H9 (cell line): ENCODE results near the gene STK32C. TPM values are rescaled to one million over a fixed set of nuclear protein-coding genes. Genes with fewer than 3 reads are reported as not detected.

Experiments
- DNase-seq: peaks from one replicate; pipeline ENCODE4 v3.0.0-alpha.2; 2017
- H2AFZ ChIP-seq: one replicate; pipeline ENCODE4 v1.6.1; 2013; ENCODE audit warnings: mild to moderate bottlenecking, low read length, control low read depth, moderate library complexity
- H2AK5ac ChIP-seq: 2 replicates; pipeline ENCODE4 v1.6.1; 2013; ENCODE audit warnings: low read length, control low read depth, mixed read lengths; ENCODE audit not compliant: insufficient read length
- H2BK120ac ChIP-seq: one replicate; pipeline ENCODE4 v1.6.1; 2013; ENCODE audit warnings: low read depth, mild to moderate bottlenecking, low read length, control low read depth, inconsistent platforms; ENCODE audit not compliant: poor library complexity, severe bottlenecking
- H2BK12ac ChIP-seq: 2 replicates; pipeline ENCODE4 v1.6.1; 2013; ENCODE audit warnings: low read length, control low read depth, mixed read lengths, low read depth; ENCODE audit not compliant: insufficient read length
- H2BK15ac ChIP-seq: 2 replicates; pipeline ENCODE4 v1.6.1; 2013; ENCODE audit warnings: low read depth, low read length, control low read depth
- H2BK20ac ChIP-seq: one replicate; pipeline ENCODE4 v1.6.1; 2013; ENCODE audit warnings: low read depth, mild to moderate bottlenecking, low read length, control low read depth, inconsistent platforms; ENCODE audit not compliant: poor library complexity, severe bottlenecking
- H2BK5ac ChIP-seq: 2 replicates; pipeline ENCODE4 v1.6.1; 2013; ENCODE audit warnings: low read length, control low read depth, mixed read lengths; ENCODE audit not compliant: insufficient read length
- H3K14ac ChIP-seq: 2 replicates; pipeline ENCODE4 v1.6.1; 2013; ENCODE audit warnings: low read length, control low read depth; ENCODE audit not compliant: insufficient read depth
- H3K18ac ChIP-seq: 2 replicates; pipeline ENCODE4 v1.6.1; 2013; ENCODE audit warnings: low read depth, mild to moderate bottlenecking, mixed read lengths, low read length, control low read depth; ENCODE audit not compliant: insufficient read length
- H3K23ac ChIP-seq: 2 replicates; pipeline ENCODE4 v1.6.1; 2013; ENCODE audit warnings: low read length, control low read depth, mixed read lengths, low read depth; ENCODE audit not compliant: insufficient read length
- H3K23me2 ChIP-seq: 2 replicates; pipeline ENCODE4 v1.6.1; 2013; ENCODE audit warnings: low read depth, mild to moderate bottlenecking, mixed read lengths, low read length, control low read depth; ENCODE audit not compliant: insufficient read length, poor library complexity, severe bottlenecking
- H3K27ac ChIP-seq: 2 replicates; pipeline ENCODE4 v1.5.1; 2013; ENCODE audit warnings: low read length, control low read depth, mixed read lengths, low read depth; ENCODE audit not compliant: insufficient read length
- H3K27me3 ChIP-seq: 2 replicates; pipeline ENCODE4 v1.6.1; 2013; ENCODE audit warnings: low read length, control low read depth, inconsistent platforms; ENCODE audit not compliant: insufficient read depth
- H3K4ac ChIP-seq: 2 replicates; pipeline ENCODE4 v1.6.1; 2013; ENCODE audit warnings: low read depth, mild to moderate bottlenecking, control low read depth, inconsistent platforms, low read length, moderate library complexity
- H3K4me1 ChIP-seq: 2 replicates; pipeline ENCODE4 v1.6.1; 2013; ENCODE audit warnings: low read length, control low read depth, inconsistent platforms; ENCODE audit not compliant: insufficient read depth
- H3K4me2 ChIP-seq: 2 replicates; pipeline ENCODE4 v1.6.1; 2013; ENCODE audit warnings: low read length, control low read depth, mixed read lengths; ENCODE audit not compliant: insufficient read length, insufficient read depth
- H3K56ac ChIP-seq: 2 replicates; pipeline ENCODE4 v1.6.1; 2013; ENCODE audit warnings: low read depth, mild to moderate bottlenecking, mixed read lengths, low read length, control low read depth; ENCODE audit not compliant: insufficient read length
- H3K79me1 ChIP-seq: 2 replicates; pipeline ENCODE4 v1.6.1; 2013; ENCODE audit warnings: low read depth, mild to moderate bottlenecking, moderate library complexity, low read length, control low read depth, inconsistent platforms; ENCODE audit not compliant: insufficient read depth, poor library complexity, severe bottlenecking
- H3K79me2 ChIP-seq: 2 replicates; pipeline ENCODE4 v1.6.1; 2013; ENCODE audit warnings: low read length, control low read depth, inconsistent platforms; ENCODE audit not compliant: insufficient read depth
- H3K9ac ChIP-seq: 2 replicates; pipeline ENCODE4 v1.6.1; 2013; ENCODE audit warnings: low read length, control low read depth, mixed read lengths; ENCODE audit not compliant: insufficient read length; ENCODE audit errors: extremely low read depth
- H3K9me3 ChIP-seq: one replicate; pipeline ENCODE4 v1.6.1; 2013; ENCODE audit warnings: low read depth, low read length, inconsistent platforms; ENCODE audit not compliant: control insufficient read depth
- H3T11ph ChIP-seq: one replicate; pipeline ENCODE4 v1.6.1; 2013; ENCODE audit warnings: mild to moderate bottlenecking, low read length, control low read depth, inconsistent platforms
- H4K20me1 ChIP-seq: one replicate; pipeline ENCODE4 v1.6.1; 2013; ENCODE audit not compliant: control insufficient read depth, insufficient read length, insufficient read depth
- H4K5ac ChIP-seq: 2 replicates; pipeline ENCODE4 v1.6.1; 2013; ENCODE audit warnings: low read depth, mild to moderate bottlenecking, mixed read lengths, low read length, control low read depth; ENCODE audit not compliant: insufficient read length
- H4K8ac ChIP-seq: replicated peaks from 2 replicates; pipeline ENCODE4 v1.6.1; 2013; ENCODE audit warnings: low read length, control low read depth, mixed read lengths, low read depth; ENCODE audit not compliant: insufficient read length
- H4K91ac ChIP-seq: 2 replicates; pipeline ENCODE4 v1.6.1; 2013; ENCODE audit warnings: low read depth, mild to moderate bottlenecking, moderate library complexity, mixed read lengths, low read length, control low read depth; ENCODE audit not compliant: insufficient read length
- H3K27ac Mint-ChIP-seq, 3 experiments: 2 replicates in 2 of 3; 3 replicates in 1 of 3; pipeline ENCODE4 v1.8.0; 2020 to 2021; ENCODE audit warnings: mixed read lengths in 3 of 3, mild to moderate bottlenecking in 1 of 3, moderate library complexity in 1 of 3
- H3K27me3 Mint-ChIP-seq: 2 replicates; pipeline ENCODE4 v1.8.0; 2021; ENCODE audit warnings: low read depth, mild to moderate bottlenecking, moderate library complexity, mixed read lengths
- H3K36me3 Mint-ChIP-seq, 3 experiments: 2 replicates in 2 of 3; 3 replicates in 1 of 3; pipeline ENCODE4 v1.8.0; 2020 to 2021; ENCODE audit warnings: low read depth in 3 of 3, mixed read lengths in 3 of 3; ENCODE audit not compliant: insufficient read depth in 1 of 3
- H3K4me1 Mint-ChIP-seq, 2 experiments: 2 replicates each; pipeline ENCODE4 v1.8.0; 2020; ENCODE audit warnings: mixed read lengths in 2 of 2
- H3K4me3 Mint-ChIP-seq, 2 experiments: 2 replicates in 1 of 2; 3 replicates in 1 of 2; pipeline ENCODE4 v1.8.0; 2020 to 2021; ENCODE audit warnings: mild to moderate bottlenecking in 2 of 2, mixed read lengths in 2 of 2, moderate library complexity in 1 of 2
- H3K9me3 Mint-ChIP-seq, 2 experiments: 2 replicates in 1 of 2; 3 replicates in 1 of 2; pipeline ENCODE4 v1.8.0; 2020; ENCODE audit warnings: mild to moderate bottlenecking in 2 of 2, mixed read lengths in 2 of 2, moderate library complexity in 1 of 2
- WGBS: extraction: QIAGEN DNeasy Blood & Tissue Kit; methylation state at CpG from one replicate; pipeline ENCODE4 v1.1.7; 2013; ENCODE audit warnings: missing lambda C conversion rate, low lambda C conversion rate, mixed read lengths; ENCODE audit not compliant: insufficient read length; ENCODE audit errors: extremely low coverage; 5-methylcytosine and 5-hydroxymethylcytosine counted together
- total RNA-seq: library from RNA; stranded (reverse); gene quantifications from 2 replicates; pipeline ENCODE4 v1.2.1, GENCODE V29; 2021
- TF ChIP-seq, protein P1 (sequence below): fragments of 200-600 bp; sonication (generic); conservative IDR thresholded peaks from 3 replicates; pipeline ENCODE4 v1.8.0; 2021; ENCODE audit warnings: antibody characterized with exemption, mild to moderate bottlenecking

The STK32C gene
- total RNA-seq, 1 experiment from 2014 or later = 11.3 TPM

DNA sequence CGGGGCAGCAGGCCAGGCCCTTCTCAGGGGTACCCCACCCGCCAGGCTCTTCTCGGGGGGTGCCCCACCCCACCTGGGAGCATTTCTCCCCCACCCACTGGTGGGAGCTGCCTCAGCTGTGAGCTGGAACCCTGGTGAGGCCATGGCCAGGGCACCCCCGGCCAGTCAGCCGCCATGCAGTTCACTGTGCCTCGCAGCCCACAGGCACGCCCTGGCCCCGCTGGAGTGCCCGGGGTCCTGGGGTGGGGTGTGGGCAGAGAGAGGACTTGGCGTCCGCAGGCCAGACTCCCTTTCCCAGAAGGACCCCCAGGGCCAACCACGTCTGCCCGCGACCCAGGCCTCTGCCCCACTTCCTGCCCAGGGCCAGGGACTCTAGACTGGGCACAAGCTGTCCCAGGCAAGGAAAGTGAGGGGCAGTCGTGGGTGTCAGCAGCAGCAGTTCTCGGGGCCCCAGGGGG is 107.9 kb downstream of the STK32C start:
- Histone ChIP-seq H3K23me2 (no peaks in the 10 kb centered on the region), H3K9me3 (no peaks in the 10 kb centered on the region), H2AK5ac (no peak overlapping the region), H2BK20ac (no peak overlapping the region), H2BK15ac (no peak overlapping the region), H4K20me1 (no peaks in the 10 kb centered on the region), H3T11ph (no peak overlapping the region), H3K14ac (no peak overlapping the region; the same call in 1 of the 2 replicates), H3K4me2 (no peak overlapping the region), H2AFZ (no peak overlapping the region), H3K4me1 (no peaks in the 10 kb centered on the region), H4K91ac (no peak overlapping the region), H4K8ac (no peak overlapping the region), H3K27me3 (no peaks in the 10 kb centered on the region), H3K9ac (no peak overlapping the region), H3K79me2 (no peaks in the 10 kb centered on the region), H3K56ac (no peak overlapping the region), H3K18ac (no peak overlapping the region), H3K27ac (no peak overlapping the region), H2BK120ac (no peak overlapping the region), H3K79me1 (no peaks in the 10 kb centered on the region), H2BK12ac (no peak overlapping the region), H2BK5ac (no peak overlapping the region), H3K4ac (no peak overlapping the region), H3K23ac (no peak overlapping the region), H4K5ac (no peak overlapping the region)
- no peak overlapping the region for H3K27ac Mint-ChIP-seq
- no peak overlapping the region for H3K4me3 Mint-ChIP-seq
- WGBS = no CpG with 5 or more reads among the region's 16 CpGs
- no peaks in the 10 kb centered on the region for H3K9me3 Mint-ChIP-seq
- no peaks in the 10 kb centered on the region for H3K4me1 Mint-ChIP-seq
- H3K36me3 Mint-ChIP-seq = peaks cover 0 to 8% (median 3%) of the 10 kb centered on the region in 3 experiments; a peak in 2 of 7 replicates
- DNase-seq = no peak
- TF ChIP-seq, protein P1, sequence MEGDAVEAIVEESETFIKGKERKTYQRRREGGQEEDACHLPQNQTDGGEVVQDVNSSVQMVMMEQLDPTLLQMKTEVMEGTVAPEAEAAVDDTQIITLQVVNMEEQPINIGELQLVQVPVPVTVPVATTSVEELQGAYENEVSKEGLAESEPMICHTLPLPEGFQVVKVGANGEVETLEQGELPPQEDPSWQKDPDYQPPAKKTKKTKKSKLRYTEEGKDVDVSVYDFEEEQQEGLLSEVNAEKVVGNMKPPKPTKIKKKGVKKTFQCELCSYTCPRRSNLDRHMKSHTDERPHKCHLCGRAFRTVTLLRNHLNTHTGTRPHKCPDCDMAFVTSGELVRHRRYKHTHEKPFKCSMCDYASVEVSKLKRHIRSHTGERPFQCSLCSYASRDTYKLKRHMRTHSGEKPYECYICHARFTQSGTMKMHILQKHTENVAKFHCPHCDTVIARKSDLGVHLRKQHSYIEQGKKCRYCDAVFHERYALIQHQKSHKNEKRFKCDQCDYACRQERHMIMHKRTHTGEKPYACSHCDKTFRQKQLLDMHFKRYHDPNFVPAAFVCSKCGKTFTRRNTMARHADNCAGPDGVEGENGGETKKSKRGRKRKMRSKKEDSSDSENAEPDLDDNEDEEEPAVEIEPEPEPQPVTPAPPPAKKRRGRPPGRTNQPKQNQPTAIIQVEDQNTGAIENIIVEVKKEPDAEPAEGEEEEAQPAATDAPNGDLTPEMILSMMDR = no peak
- no peaks in the 10 kb centered on the region for H3K27me3 Mint-ChIP-seq
